ENCODE results near the gene KIAA1217. TPM values are rescaled to one million over a fixed set of nuclear protein-coding genes. Genes with fewer than 3 reads are reported as not detected.

The KIAA1217 gene
- total and polyA plus RNA-seq, 2 of the 4 experiments (the other 2 are of a cell fraction): 3.4 to 4.4 TPM

- Histone ChIP-seq H3K18ac (ENCODE audit: low read depth, low read length) (no peak overlapping the region), H3K27me3 (ENCODE audit: control insufficient read depth, insufficient read depth, low read length) (peaks cover 4% of the 10 kb centered on the region), H4K8ac (ENCODE audit: low read depth in 2 of 2, low read length in 2 of 2) (no peak overlapping the region), H2BK15ac (ENCODE audit: low read depth, low read length) (no peak overlapping the region), H2AK9ac (replicated peaks; ENCODE audit: low read depth, low read length, poor library complexity) (no peak overlapping the region), H3K4me3 (ENCODE audit: insufficient read depth, low read depth, low read length) (no peak overlapping the region), H3K9me3 (ENCODE audit: control insufficient read depth, insufficient read depth, low read length) (no peaks in the 10 kb centered on the region; the same call in 1 of the 2 replicates), H3K27ac (ENCODE audit: insufficient read depth, low read length) (no peak overlapping the region), H2BK20ac (ENCODE audit: low read depth, low read length) (no peak overlapping the region), H4K5ac (ENCODE audit: low read depth, low read length) (no peak overlapping the region), H4K91ac (ENCODE audit: insufficient read depth, low read depth, low read length) (no peak overlapping the region), H3K4me2 (ENCODE audit: low read depth, low read length) (no peak overlapping the region), H2BK120ac (ENCODE audit: low read depth, low read length) (no peak overlapping the region), H3K79me1 (ENCODE audit: low read depth in 1 of 2, low read length in 2 of 2) (no peaks in the 10 kb centered on the region), H3K9me1 (ENCODE audit: insufficient read depth, low read length) (no peaks in the 10 kb centered on the region), H3K56ac (ENCODE audit: extremely low read depth, insufficient read depth, low read length) (no peak overlapping the region), H2AFZ (replicated peaks; ENCODE audit: low read length, poor library complexity) (no peak overlapping the region), H3K36me3 (ENCODE audit: control insufficient read depth, insufficient read depth, low read length) (no peaks in the 10 kb centered on the region), H2BK5ac (ENCODE audit: low read depth, low read length, poor library complexity, severe bottlenecking) (no peak overlapping the region), H3K23ac (ENCODE audit: low read depth, low read length) (no peak overlapping the region), H2AK5ac (ENCODE audit: low read depth, low read length) (no peak overlapping the region), H3K4me1 (ENCODE audit: control insufficient read depth, insufficient read depth, low read length) (no peaks in the 10 kb centered on the region), H3K14ac (replicated peaks; ENCODE audit: low read depth, low read length) (no peak overlapping the region), H3K4ac (ENCODE audit: low read depth, low read length) (no peak overlapping the region), H4K20me1 (ENCODE audit: insufficient read depth, low read length) (no peaks in the 10 kb centered on the region), H3K9ac (ENCODE audit: low read depth, low read length) (no peak overlapping the region)
- in situ Hi-C loops (cut with MboI; ENCODE audit: low sequenced_read_pairs) (no loop called here), intact Hi-C loops (cut with micrococcal nuclease) (no loop called here), dilution Hi-C loops (cut with HindIII; ENCODE audit: low sequenced_read_pairs, unreplicated experiment) (no loop called here)
- DNase-seq (no peak), ATAC-seq (ENCODE audit: low read depth) (no peak)
- no peak for TF ChIP-seq MXI1 (IDR thresholded peaks at IDR 0.05; ENCODE audit: borderline replicate concordance, low read depth, low read length)
- TF ChIP-seq USF2 (IDR thresholded peaks at IDR 0.05; ENCODE audit: low read depth, low read length): no peak
- no peak for TF ChIP-seq NFE2L2 (IDR thresholded peaks at IDR 0.05; ENCODE audit: low read depth, low read length)
- TF ChIP-seq CTCF (conservative IDR thresholded peaks at IDR 0.05; ENCODE audit: low read depth, low read length): no peak
- TF ChIP-seq RFX5 (IDR thresholded peaks at IDR 0.05; ENCODE audit: low read depth, low read length): no peak
- no peak for TF ChIP-seq POLR2A (IDR thresholded peaks at IDR 0.05; ENCODE audit: low read depth, low read length)
- TF ChIP-seq RAD21 (IDR thresholded peaks at IDR 0.05; ENCODE audit: low read length): no peak
- no peak for TF ChIP-seq FOS (IDR thresholded peaks at IDR 0.05; ENCODE audit: low read depth, low read length)
- WGBS, 2 experiments (ENCODE audit: extremely low coverage in 2 of 2, insufficient read length in 1 of 2): 67% methylated on average over 2 of the region's 2 CpGs; no CpG with 5 or more reads in 1 of the 2 experiments
- no TSS peak for BruUV-seq (replicated peaks)
- CTCF ChIA-PET: no interaction called here
- POLR2A ChIA-PET (ENCODE audit: unreplicated experiment): no interaction called here
Measured at GRCh38 chr10:24408365-24408764, 199.4 kb downstream of the KIAA1217 start.
